GM12891 (cell line): ENCODE data around the gene DUSP22.

Experiments used
- POLR2A ChIP-seq: IDR thresholded peaks from 2 replicates; pipeline ENCODE4 v1.6.1; 2011; ENCODE audit warnings: low read depth, low read length, control low read depth
- POLR2AphosphoS5 ChIP-seq: IDR thresholded peaks from 2 replicates; pipeline ENCODE4 v1.6.1; 2011; ENCODE audit warnings: low read depth, low read length, control low read depth
- POU2F2 ChIP-seq: IDR thresholded peaks from 2 replicates; pipeline ENCODE4 v1.6.1; 2011; ENCODE audit warnings: low read depth, mild to moderate bottlenecking, control low read depth, low read length, moderate library complexity
- SPI1 ChIP-seq: IDR thresholded peaks from 2 replicates; pipeline ENCODE4 v1.6.1; 2011; ENCODE audit warnings: low read depth, low read length, control low read depth
- TAF1 ChIP-seq: IDR thresholded peaks from 2 replicates; pipeline ENCODE4 v1.6.1; 2011; ENCODE audit warnings: low read depth, low read length, control low read depth

DNA sequence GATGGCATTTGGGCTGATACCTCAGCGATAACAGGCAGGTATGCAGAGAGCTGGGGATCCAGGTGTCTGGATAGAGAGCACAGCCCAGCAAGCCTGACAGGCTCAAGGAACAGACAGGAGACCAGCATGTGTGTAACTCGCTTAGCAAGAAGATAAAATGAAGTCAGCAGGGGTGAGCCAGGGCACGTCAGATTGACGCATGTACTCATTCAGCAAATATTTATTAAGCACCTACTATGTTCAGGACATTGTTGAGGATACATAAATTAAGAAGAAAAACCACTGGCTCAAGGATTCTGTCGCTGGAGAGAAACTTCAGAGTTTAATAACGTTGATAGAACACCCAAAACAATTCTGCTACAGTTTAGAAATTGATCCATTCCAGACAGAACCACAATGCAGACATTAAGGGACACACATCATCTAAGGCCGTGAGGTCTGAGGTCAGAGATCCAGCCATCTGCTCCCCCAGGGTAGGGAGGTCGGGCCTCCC, 1.0 kb upstream of the DUSP22 start:
- TF ChIP-seq POLR2A = peak; percentile 44; the same call in 1 of the 2 replicates
- TF ChIP-seq POLR2AphosphoS5 = peak; percentile 76
- 0 out of 2 replicates have a peak, but pooled peaks have one; percentile 19 for TF ChIP-seq POU2F2
- no peak for TF ChIP-seq TAF1
- TF ChIP-seq SPI1 = no peak
